A549 (cell line): Measurements from ENCODE around the gene HSP90AA1. TPM values are rescaled to one million over a fixed set of nuclear protein-coding genes. Genes with fewer than 3 reads are reported as not detected.

ENCODE experiments used
- ATAC-seq, 2 experiments: fragments of 200-7000 bp in 1 of 2; fragments of >200 bp in 1 of 2; cut with Nextera tagmentation in 1 of 2; cut with Tn5 transposase in 1 of 2; 3 replicates each; pipeline versions ENCODE4 v1.8.0 to v1.9.1; 2018 to 2020; ENCODE audit warnings: mild to moderate bottlenecking in 1 of 2, moderate library complexity in 1 of 2
- CTCF ChIA-PET: fragments of 300-600 bp; sonication (Branson Sonifier 250); formaldehyde crosslinking; extraction: SDS; loops from one replicate; lab custom pipeline; 2021; ENCODE audit warnings: antibody characterized with exemption, inconsistent platforms; lab: Yijun Ruan, JAX
- POLR2A ChIA-PET: fragments of 350-600 bp; formaldehyde crosslinking; extraction: SDS; loops from one replicate; lab custom pipeline; 2021; ENCODE audit warnings: antibody characterized with exemption, inconsistent platforms; lab: Yijun Ruan, JAX
- DNase-seq, 2 experiments: peaks; one replicate each; pipeline versions ENCODE4 v3.0.0 to v3.0.0-alpha.2; 2011 to 2016; ENCODE audit warnings: low read depth in 1 of 2, low spot score in 1 of 2
- FAIRE-seq: peaks from 2 replicates; lab custom pipeline; 2011; peaks lifted over from hg19 to GRCh38; lab: Jason Lieb, UNC
- H3K27ac ChIP-seq, 2 experiments: fragments of >200 bp; sonication (Bioruptor Twin); formaldehyde crosslinking; 3 replicates each; pipeline ENCODE4 v1.5.1; 2016 to 2017
- H3K4me1 ChIP-seq: fragments of >200 bp; sonication (Bioruptor Twin); formaldehyde crosslinking; 3 replicates; pipeline ENCODE4 v1.6.1; 2016
- H3K4me2 ChIP-seq: fragments of >200 bp; sonication (Bioruptor Twin); formaldehyde crosslinking; 3 replicates; pipeline ENCODE4 v1.6.1; 2016
- H3K4me3 ChIP-seq: fragments of >200 bp; sonication (Bioruptor Twin); formaldehyde crosslinking; 3 replicates; pipeline ENCODE4 v1.5.1; 2016
- H3K9me3 ChIP-seq: fragments of >200 bp; sonication (Bioruptor Twin); formaldehyde crosslinking; 3 replicates; pipeline ENCODE4 v1.6.1; 2016
- CBX8 ChIP-seq: fragments of 200-600 bp; sonication (generic); IDR thresholded peaks from 2 replicates; pipeline ENCODE4 v1.6.1; 2016
- EHF ChIP-seq: fragments of 250-450 bp; sonication (Bioruptor Pico); IDR thresholded peaks from 2 replicates; pipeline ENCODE4 v1.5.0; 2020; ENCODE audit warnings: mild to moderate bottlenecking
- FOSB ChIP-seq: fragments of 250-450 bp; sonication (Bioruptor Pico); IDR thresholded peaks from 2 replicates; pipeline ENCODE4 v1.5.0; 2020; ENCODE audit warnings: mild to moderate bottlenecking, moderate library complexity
- FOXS1 ChIP-seq: fragments of 250-450 bp; sonication (Bioruptor Pico); IDR thresholded peaks from 2 replicates; pipeline ENCODE4 v1.5.0; 2020; ENCODE audit warnings: mild to moderate bottlenecking, moderate library complexity
- HEYL ChIP-seq: fragments of 250-450 bp; sonication (Bioruptor Pico); IDR thresholded peaks from 2 replicates; pipeline ENCODE4 v1.8.0; 2021; ENCODE audit warnings: mild to moderate bottlenecking, moderate library complexity
- JUN ChIP-seq, 2 experiments: fragments of >200 bp; sonication (Bioruptor Twin); formaldehyde crosslinking; IDR thresholded peaks; 2 replicates in 1 of 2; 3 replicates in 1 of 2; pipeline ENCODE4 v1.6.1; 2016 to 2017
- JUNB ChIP-seq: fragments of >200 bp; sonication (Bioruptor Twin); formaldehyde crosslinking; IDR thresholded peaks from 2 replicates; pipeline ENCODE4 v1.6.1; 2016
- KDM1A ChIP-seq: fragments of 200-600 bp; sonication (generic); IDR thresholded peaks from 2 replicates; pipeline ENCODE4 v1.6.1; 2016; ENCODE audit warnings: low read depth, mild to moderate bottlenecking
- KDM5A ChIP-seq: fragments of 200-600 bp; sonication (generic); IDR thresholded peaks from 2 replicates; pipeline ENCODE4 v1.6.1; 2016; ENCODE audit warnings: antibody characterized with exemption, mild to moderate bottlenecking
- MAFK ChIP-seq: fragments of 450-650 bp; IDR thresholded peaks from 2 replicates; pipeline ENCODE4 v1.6.1; 2014; ENCODE audit not compliant: partially characterized antibody
- POLR2A ChIP-seq: IDR thresholded peaks from 2 replicates; pipeline ENCODE4 v1.6.1; 2012; ENCODE audit warnings: mild to moderate bottlenecking, low read length
- POLR2AphosphoS2 ChIP-seq: conservative IDR thresholded peaks from 2 replicates; pipeline ENCODE4 v1.6.1; 2012; ENCODE audit warnings: low read length, improper control_type of control experiment, inconsistent platforms
- RFX5 ChIP-seq: fragments of 450-650 bp; IDR thresholded peaks from 2 replicates; pipeline ENCODE4 v1.7.1; 2014; ENCODE audit warnings: antibody characterized with exemption, mild to moderate bottlenecking, moderate library complexity
- RNF2 ChIP-seq: fragments of 200-600 bp; sonication (generic); IDR thresholded peaks from 2 replicates; pipeline ENCODE4 v1.6.1; 2016; ENCODE audit warnings: low read depth, mild to moderate bottlenecking, antibody characterized with exemption, moderate library complexity, borderline replicate concordance
- SMC3 ChIP-seq: fragments of >200 bp; sonication (Bioruptor Twin); formaldehyde crosslinking; IDR thresholded peaks from 3 replicates; pipeline ENCODE4 v1.6.1; 2018; ENCODE audit warnings: inconsistent platforms
- SREBF2 ChIP-seq: fragments of 450-650 bp; IDR thresholded peaks from 2 replicates; pipeline ENCODE4 v1.6.1; 2014; ENCODE audit warnings: mild to moderate bottlenecking, moderate library complexity
- ZC3H11A ChIP-seq: fragments of 450-650 bp; IDR thresholded peaks from 2 replicates; pipeline ENCODE4 v1.6.1; 2014; ENCODE audit warnings: antibody characterized with exemption, mild to moderate bottlenecking
- ZFP36 ChIP-seq: fragments of 450-650 bp; IDR thresholded peaks from 2 replicates; pipeline ENCODE4 v1.6.1; 2014; ENCODE audit warnings: borderline replicate concordance; ENCODE audit not compliant: partially characterized antibody
- WGBS: methylation state at CpG from one replicate; pipeline ENCODE4 v1.1.6; 2017; ENCODE audit errors: missing lambda C conversion rate; 5-methylcytosine and 5-hydroxymethylcytosine counted together
- polyA plus RNA-seq, 4 experiments: library from polyadenylated mRNA; depleted of rRNA in 3 of 4; stranded (reverse); fragments of >200 nt; fragmentation: RNase III in 1 of 4; extraction: RNeasy Plus Mini Kit Qiagen cat#74134 plus additional on column Dnase treatment in 1 of 4; gene quantifications; 2 replicates in 3 of 4; 3 replicates in 1 of 4; pipeline ENCODE4 v1.2.3, GENCODE V29; 2011 to 2017
- TF ChIP-seq, protein P1 (sequence below): fragments of >200 bp; sonication (Bioruptor Twin); formaldehyde crosslinking; IDR thresholded peaks from 3 replicates; pipeline ENCODE4 v1.6.1; 2016
- TF ChIP-seq, protein P2 (sequence below): fragments of 250-450 bp; sonication (Bioruptor Pico); IDR thresholded peaks from 2 replicates; pipeline ENCODE4 v1.5.0; 2020; ENCODE audit warnings: low read depth, mild to moderate bottlenecking, moderate library complexity
- TF ChIP-seq, protein P3 (sequence below): fragments of 200-600 bp; sonication (generic); IDR thresholded peaks from 2 replicates; pipeline ENCODE4 v1.6.1; 2016; ENCODE audit warnings: antibody characterized with exemption, mild to moderate bottlenecking, moderate library complexity
- TF ChIP-seq, protein P4 (sequence below): fragments of >200 bp; sonication (Bioruptor Twin); formaldehyde crosslinking; IDR thresholded peaks from 2 replicates; pipeline ENCODE4 v1.6.1; 2016
- TF ChIP-seq, protein P5 (sequence below): fragments of >200 bp; sonication (Bioruptor Twin); formaldehyde crosslinking; IDR thresholded peaks from 3 replicates; pipeline ENCODE4 v1.5.1; 2016
- TF ChIP-seq, protein P6 (sequence below): fragments of 450-650 bp; IDR thresholded peaks from 2 replicates; pipeline ENCODE4 v1.6.1; 2014; ENCODE audit warnings: antibody characterized with exemption

The HSP90AA1 gene
- polyA plus RNA-seq, 2 of the 4 experiments (the other 2 are of a cell fraction), result 1,087 to 1,864 TPM

DNA sequence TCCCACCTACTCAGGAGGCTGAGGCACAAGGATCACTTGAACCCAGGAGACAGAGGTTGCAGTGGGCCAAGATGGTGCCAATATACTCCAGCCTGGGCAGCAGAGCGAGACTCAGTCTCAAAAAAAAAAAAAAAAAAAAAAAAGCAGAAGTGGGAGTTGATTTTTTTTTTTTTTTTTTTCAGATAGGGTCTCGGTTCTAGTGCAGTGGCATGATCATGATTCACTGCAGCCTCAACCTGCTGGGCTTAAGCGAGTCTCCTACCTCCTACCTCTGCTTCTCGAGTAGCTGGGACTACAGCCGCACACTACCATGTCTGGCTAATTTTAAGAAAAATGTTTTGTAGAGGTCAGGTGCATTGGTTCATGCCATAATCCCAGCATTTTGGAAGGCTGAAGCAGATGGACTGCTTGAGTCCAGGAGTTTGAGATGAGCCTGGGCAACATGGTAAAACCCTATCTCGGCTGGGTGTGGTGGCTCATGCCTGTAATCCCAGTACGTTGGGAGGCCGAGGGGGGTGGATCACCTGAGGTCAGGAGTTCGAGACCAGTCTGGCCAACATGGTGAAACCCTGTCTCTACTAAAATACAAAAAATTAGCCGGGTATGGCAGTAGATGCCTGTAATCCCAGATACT is 16.3 kb upstream of the HSP90AA1 start:
- CTCF ChIA-PET, result no interaction called here
- H3K4me2 ChIP-seq, result no peak overlapping the region
- no peak overlapping the region for H3K4me3 ChIP-seq
- DNase-seq (no peak), ATAC-seq (no peak), FAIRE-seq (no peak)
- TF ChIP-seq FOSB (CRISPR knock-in tag), result no peak
- TF ChIP-seq, protein P1, sequence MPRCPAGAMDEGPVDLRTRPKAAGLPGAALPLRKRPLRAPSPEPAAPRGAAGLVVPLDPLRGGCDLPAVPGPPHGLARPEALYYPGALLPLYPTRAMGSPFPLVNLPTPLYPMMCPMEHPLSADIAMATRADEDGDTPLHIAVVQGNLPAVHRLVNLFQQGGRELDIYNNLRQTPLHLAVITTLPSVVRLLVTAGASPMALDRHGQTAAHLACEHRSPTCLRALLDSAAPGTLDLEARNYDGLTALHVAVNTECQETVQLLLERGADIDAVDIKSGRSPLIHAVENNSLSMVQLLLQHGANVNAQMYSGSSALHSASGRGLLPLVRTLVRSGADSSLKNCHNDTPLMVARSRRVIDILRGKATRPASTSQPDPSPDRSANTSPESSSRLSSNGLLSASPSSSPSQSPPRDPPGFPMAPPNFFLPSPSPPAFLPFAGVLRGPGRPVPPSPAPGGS, result no peak
- no peak for TF ChIP-seq RNF2
- no peak for TF ChIP-seq ZFP36
- TF ChIP-seq, protein P2, sequence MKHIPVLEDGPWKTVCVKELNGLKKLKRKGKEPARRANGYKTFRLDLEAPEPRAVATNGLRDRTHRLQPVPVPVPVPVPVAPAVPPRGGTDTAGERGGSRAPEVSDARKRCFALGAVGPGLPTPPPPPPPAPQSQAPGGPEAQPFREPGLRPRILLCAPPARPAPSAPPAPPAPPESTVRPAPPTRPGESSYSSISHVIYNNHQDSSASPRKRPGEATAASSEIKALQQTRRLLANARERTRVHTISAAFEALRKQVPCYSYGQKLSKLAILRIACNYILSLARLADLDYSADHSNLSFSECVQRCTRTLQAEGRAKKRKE (CRISPR knock-in tag), result no peak
- TF ChIP-seq, protein P3, sequence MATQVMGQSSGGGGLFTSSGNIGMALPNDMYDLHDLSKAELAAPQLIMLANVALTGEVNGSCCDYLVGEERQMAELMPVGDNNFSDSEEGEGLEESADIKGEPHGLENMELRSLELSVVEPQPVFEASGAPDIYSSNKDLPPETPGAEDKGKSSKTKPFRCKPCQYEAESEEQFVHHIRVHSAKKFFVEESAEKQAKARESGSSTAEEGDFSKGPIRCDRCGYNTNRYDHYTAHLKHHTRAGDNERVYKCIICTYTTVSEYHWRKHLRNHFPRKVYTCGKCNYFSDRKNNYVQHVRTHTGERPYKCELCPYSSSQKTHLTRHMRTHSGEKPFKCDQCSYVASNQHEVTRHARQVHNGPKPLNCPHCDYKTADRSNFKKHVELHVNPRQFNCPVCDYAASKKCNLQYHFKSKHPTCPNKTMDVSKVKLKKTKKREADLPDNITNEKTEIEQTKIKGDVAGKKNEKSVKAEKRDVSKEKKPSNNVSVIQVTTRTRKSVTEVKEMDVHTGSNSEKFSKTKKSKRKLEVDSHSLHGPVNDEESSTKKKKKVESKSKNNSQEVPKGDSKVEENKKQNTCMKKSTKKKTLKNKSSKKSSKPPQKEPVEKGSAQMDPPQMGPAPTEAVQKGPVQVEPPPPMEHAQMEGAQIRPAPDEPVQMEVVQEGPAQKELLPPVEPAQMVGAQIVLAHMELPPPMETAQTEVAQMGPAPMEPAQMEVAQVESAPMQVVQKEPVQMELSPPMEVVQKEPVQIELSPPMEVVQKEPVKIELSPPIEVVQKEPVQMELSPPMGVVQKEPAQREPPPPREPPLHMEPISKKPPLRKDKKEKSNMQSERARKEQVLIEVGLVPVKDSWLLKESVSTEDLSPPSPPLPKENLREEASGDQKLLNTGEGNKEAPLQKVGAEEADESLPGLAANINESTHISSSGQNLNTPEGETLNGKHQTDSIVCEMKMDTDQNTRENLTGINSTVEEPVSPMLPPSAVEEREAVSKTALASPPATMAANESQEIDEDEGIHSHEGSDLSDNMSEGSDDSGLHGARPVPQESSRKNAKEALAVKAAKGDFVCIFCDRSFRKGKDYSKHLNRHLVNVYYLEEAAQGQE, result no peak
- TF ChIP-seq CBX8, result no peak
- no peak for TF ChIP-seq MAFK
- TF ChIP-seq JUN (IDR thresholded peaks at IDR 0.05), result no peak
- TF ChIP-seq POLR2AphosphoS2, result no peak
- TF ChIP-seq KDM5A, result no peak
- no peaks in the 10 kb centered on the region for H3K4me1 ChIP-seq
- no peak overlapping the region for H3K27ac ChIP-seq
- H3K9me3 ChIP-seq, result no peaks in the 10 kb centered on the region
- 81% methylated on average over 10 of the region's 10 CpGs for WGBS
- POLR2A ChIA-PET, result no interaction called here

DNA sequence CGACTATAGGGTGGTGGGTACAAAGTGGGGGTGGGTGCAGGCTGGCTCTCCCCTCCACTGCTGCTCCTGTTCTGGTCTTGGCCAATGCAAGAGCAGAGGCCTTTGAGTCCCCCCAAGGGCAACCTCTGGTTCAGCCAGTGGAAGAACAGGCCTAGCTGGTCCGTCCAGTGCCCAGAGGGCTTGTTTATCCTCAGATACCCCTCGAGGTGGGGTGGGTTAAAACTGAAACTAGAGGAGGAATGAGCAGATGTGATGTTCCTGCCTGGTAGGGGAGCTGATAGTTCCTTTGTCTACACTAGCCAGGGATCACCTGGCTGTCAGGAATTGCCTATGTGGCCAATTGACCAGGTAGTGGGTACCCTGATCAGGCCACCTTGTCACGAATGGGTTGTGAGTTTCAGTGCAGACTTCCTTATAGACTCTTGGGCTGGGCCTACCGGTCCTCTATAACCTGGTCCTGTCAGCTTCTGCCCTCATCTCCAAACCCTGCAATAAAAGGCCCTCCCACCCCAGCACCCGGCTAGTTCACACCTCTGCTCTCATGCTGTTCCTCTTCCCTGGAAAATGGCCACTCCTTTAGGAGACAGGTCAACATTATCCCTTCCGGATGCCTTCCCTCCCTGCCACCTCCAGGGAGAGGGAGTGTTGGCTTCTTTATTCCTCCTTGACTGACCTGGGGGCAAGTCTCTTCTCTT is 10.7 kb upstream of the HSP90AA1 start:
- H3K4me1 ChIP-seq, result peaks cover 18% of the 10 kb centered on the region
- ATAC-seq (no peak), FAIRE-seq (no peak), DNase-seq (no peak)
- ChIA-PET CTCF (interaction anchor here (0.5 to 3.6 kb wide), 28 partner anchors 8 to 497 kb away, joined by 3 to 42 read pairs (median 9); partner anchors contain the start of gene DYNC1H1), POLR2A (interaction anchor here (0.6 kb wide), 2 partner anchors 31 to 219 kb away, joined by 3 to 4 read pairs; no protein-coding TSS in a partner anchor)
- no peaks in the 10 kb centered on the region for H3K9me3 ChIP-seq
- TF ChIP-seq, protein P2 (CRISPR knock-in tag), result no peak
- TF ChIP-seq JUNB, result no peak
- no peak for TF ChIP-seq JUN (IDR thresholded peaks at IDR 0.05)
- TF ChIP-seq, protein P4, sequence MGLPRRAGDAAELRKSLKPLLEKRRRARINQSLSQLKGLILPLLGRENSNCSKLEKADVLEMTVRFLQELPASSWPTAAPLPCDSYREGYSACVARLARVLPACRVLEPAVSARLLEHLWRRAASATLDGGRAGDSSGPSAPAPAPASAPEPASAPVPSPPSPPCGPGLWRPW, result no peak
- no peak for TF ChIP-seq KDM1A
- no peak for TF ChIP-seq EHF
- TF ChIP-seq, protein P5, sequence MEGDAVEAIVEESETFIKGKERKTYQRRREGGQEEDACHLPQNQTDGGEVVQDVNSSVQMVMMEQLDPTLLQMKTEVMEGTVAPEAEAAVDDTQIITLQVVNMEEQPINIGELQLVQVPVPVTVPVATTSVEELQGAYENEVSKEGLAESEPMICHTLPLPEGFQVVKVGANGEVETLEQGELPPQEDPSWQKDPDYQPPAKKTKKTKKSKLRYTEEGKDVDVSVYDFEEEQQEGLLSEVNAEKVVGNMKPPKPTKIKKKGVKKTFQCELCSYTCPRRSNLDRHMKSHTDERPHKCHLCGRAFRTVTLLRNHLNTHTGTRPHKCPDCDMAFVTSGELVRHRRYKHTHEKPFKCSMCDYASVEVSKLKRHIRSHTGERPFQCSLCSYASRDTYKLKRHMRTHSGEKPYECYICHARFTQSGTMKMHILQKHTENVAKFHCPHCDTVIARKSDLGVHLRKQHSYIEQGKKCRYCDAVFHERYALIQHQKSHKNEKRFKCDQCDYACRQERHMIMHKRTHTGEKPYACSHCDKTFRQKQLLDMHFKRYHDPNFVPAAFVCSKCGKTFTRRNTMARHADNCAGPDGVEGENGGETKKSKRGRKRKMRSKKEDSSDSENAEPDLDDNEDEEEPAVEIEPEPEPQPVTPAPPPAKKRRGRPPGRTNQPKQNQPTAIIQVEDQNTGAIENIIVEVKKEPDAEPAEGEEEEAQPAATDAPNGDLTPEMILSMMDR, result no peak
- no peak for TF ChIP-seq POLR2A
- no peak for TF ChIP-seq SMC3
- TF ChIP-seq FOXS1 (CRISPR knock-in tag), result no peak
- TF ChIP-seq RFX5, result no peak
- no peak for TF ChIP-seq HEYL (CRISPR knock-in tag)
- TF ChIP-seq SREBF2, result no peak
- TF ChIP-seq ZC3H11A, result no peak
- TF ChIP-seq, protein P6, sequence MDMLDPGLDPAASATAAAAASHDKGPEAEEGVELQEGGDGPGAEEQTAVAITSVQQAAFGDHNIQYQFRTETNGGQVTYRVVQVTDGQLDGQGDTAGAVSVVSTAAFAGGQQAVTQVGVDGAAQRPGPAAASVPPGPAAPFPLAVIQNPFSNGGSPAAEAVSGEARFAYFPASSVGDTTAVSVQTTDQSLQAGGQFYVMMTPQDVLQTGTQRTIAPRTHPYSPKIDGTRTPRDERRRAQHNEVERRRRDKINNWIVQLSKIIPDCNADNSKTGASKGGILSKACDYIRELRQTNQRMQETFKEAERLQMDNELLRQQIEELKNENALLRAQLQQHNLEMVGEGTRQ, result no peak
- no peak overlapping the region for H3K4me2 ChIP-seq
- WGBS, result 54% methylated on average over 7 of the region's 7 CpGs
- H3K4me3 ChIP-seq, result no peak overlapping the region
- H3K27ac ChIP-seq, result no peak overlapping the region
